GM20431 (cell line): Measurements from ENCODE around the gene TMEM175.

ENCODE experiments used
- in situ Hi-C: fragments of 300-500 bp; cut with MseI, MboI; formaldehyde crosslinking; loops from one replicate; pipeline ENCODE4 v1.15.0; 2020; ENCODE audit warnings: low sequenced_read_pairs; ENCODE audit not compliant: unreplicated experiment

TMEM175 gene

GRCh38 chr4:956531-957230 lies 24.4 kb downstream of the TMEM175 start:
- in situ Hi-C loops: no loop called here

- in situ Hi-C loops: no loop called here
These were observed 24.9 kb downstream of the TMEM175 start for GRCh38 chr4:957231-957580.

GRCh38 chr4:957581-958313 lies 25.5 kb downstream of the TMEM175 start:
- in situ Hi-C loops: no loop called here

GRCh38 chr4:958314-958665 lies 26.0 kb downstream of the TMEM175 start:
- in situ Hi-C loops: no loop called here

GRCh38 chr4:958696-959337 lies 26.6 kb downstream of the TMEM175 start:
- in situ Hi-C loops: no loop called here

- in situ Hi-C loops: no loop called here
These were observed 27.3 kb downstream of the TMEM175 start for GRCh38 chr4:959338-960139.

GRCh38 chr4:960140-960635 lies 27.9 kb downstream of the TMEM175 start:
- in situ Hi-C loops: no loop called here

- in situ Hi-C loops: no loop called here
These were observed 28.5 kb downstream of the TMEM175 start for GRCh38 chr4:960636-961350.

- in situ Hi-C loops: no loop called here
These were observed 29.3 kb downstream of the TMEM175 start for GRCh38 chr4:961351-962230.

GRCh38 chr4:962231-963208 lies 30.3 kb downstream of the TMEM175 start:
- in situ Hi-C loops: no loop called here

GRCh38 chr4:963276-964225 lies 31.3 kb downstream of the TMEM175 start:
- in situ Hi-C loops: no loop called here

GRCh38 chr4:964346-965025 lies 32.2 kb downstream of the TMEM175 start:
- in situ Hi-C loops: no loop called here

- in situ Hi-C loops: no loop called here
These were observed 32.9 kb downstream of the TMEM175 start for GRCh38 chr4:965048-965765.

GRCh38 chr4:965766-966134 lies 33.5 kb downstream of the TMEM175 start:
- in situ Hi-C loops: no loop called here

GRCh38 chr4:966266-967112 lies 34.2 kb downstream of the TMEM175 start:
- in situ Hi-C loops: no loop called here
